NCI-H774 (cell line): ENCODE measurements around the gene ORC1.

Experiments
- DNase-seq: peaks from one replicate; lab custom pipeline; 2025; lab: John Stamatoyannopoulos, UW

Gene ORC1

GRCh38 chr1:52343979-52344378, 60.2 kb downstream of the ORC1 start:
- DNase-seq = no peak

GRCh38 chr1:52341655-52342260, 62.5 kb downstream of the ORC1 start:
- DNase-seq = no peak

- DNase-seq = no peak
Measured at GRCh38 chr1:52337439-52337838, 66.8 kb downstream of the ORC1 start.

- DNase-seq = peak; percentile 7
Measured at GRCh38 chr1:52334906-52335528, 69.2 kb downstream of the ORC1 start.

- DNase-seq = no peak
Measured at GRCh38 chr1:52332411-52332810, 71.8 kb downstream of the ORC1 start.

DNA sequence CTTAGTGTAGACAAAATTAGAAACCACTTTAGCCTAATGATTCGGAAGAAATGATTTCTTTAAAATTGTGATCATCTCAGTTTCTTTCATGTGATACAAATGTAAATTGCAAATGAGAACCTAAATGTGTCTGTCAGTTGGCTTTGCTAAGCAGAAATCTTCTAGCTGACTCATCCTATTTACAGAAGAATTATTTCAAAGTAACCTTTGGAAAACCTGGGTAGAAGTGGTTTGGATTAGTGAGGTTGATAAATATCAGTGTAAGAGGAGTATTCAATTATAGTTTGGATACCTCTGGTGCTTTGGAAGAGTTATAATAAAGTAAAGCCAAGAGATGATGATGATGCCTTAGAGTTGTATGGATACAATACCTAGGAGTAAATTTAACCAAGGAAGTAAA, 75.6 kb downstream of the ORC1 start:
- DNase-seq = no peak

- no peak for DNase-seq
Measured at GRCh38 chr1:52325786-52326185, 78.4 kb downstream of the ORC1 start.

DNA sequence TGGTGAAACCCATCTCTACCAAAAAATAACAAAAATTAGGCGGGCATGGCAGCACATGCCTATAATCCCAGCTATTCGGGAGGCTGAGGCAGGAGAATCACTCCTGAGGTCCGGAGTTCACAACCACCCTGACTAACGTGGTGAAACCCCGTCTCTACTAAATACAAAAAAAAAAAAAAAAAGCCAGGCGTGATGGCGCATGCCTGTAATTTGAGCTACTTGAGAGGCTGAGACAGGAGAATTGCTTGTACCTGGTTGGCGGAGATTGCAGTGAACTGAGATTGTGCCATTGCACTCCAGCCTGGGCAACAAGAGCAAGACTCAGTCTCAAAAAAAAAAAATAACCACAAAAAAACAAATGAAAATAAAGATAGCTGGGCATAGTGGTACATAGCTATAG, 80.5 kb downstream of the ORC1 start:
- no peak for DNase-seq
